Measurements from ENCODE around the gene IPO13. TPM values are rescaled to one million over a fixed set of nuclear protein-coding genes. Genes with fewer than 3 reads are reported as not detected.
A peak's percentile ranks its signal among the peaks of the same experiment; 100 is the strongest.

IPO13 gene
- total RNA-seq, 4 donors from 2014 or later: 9.1 to 36.5 (median 32.0) TPM

- DNase-seq: peak in 1 of 3 donors; percentile 63
- H3K27me3 ChIP-seq: no peaks in the 10 kb centered on the region
- H3K36me3 ChIP-seq: peaks cover 0 to 9% (median 0%) of the 10 kb centered on the region in 3 donors
- TF ChIP-seq CTCF (IDR thresholded peaks at IDR 0.05): no peak
- no peak for TF ChIP-seq POLR2A (IDR thresholded peaks at IDR 0.05)
- H3K4me3 ChIP-seq: no peak overlapping the region
- H3K9me3 ChIP-seq: no peaks in the 10 kb centered on the region
- H3K27ac ChIP-seq: no peak overlapping the region
- H3K4me1 ChIP-seq: peaks cover 0 to 9% (median 1%) of the 10 kb centered on the region in 4 donors
Measured at GRCh38 chr1:43997295-43997999, 50.7 kb downstream of the IPO13 start.

- H3K4me3 ChIP-seq: no peak overlapping the region
- H3K36me3 ChIP-seq: peaks cover 0 to 9% (median 0%) of the 10 kb centered on the region in 3 donors
- no peak overlapping the region for H3K27ac ChIP-seq
- TF ChIP-seq CTCF (IDR thresholded peaks at IDR 0.05): no peak
- TF ChIP-seq POLR2A (IDR thresholded peaks at IDR 0.05): no peak
- H3K27me3 ChIP-seq: no peaks in the 10 kb centered on the region
- no peaks in the 10 kb centered on the region for H3K9me3 ChIP-seq
- DNase-seq: no peak
- peaks cover 0 to 7% (median 0%) of the 10 kb centered on the region in 4 donors for H3K4me1 ChIP-seq
Measured at GRCh38 chr1:43998000-43998378, 51.2 kb downstream of the IPO13 start.

GRCh38 chr1:43999455-43999854 is 52.7 kb downstream of the IPO13 start:
- no peak for DNase-seq
- Histone ChIP-seq H3K27ac (no peak overlapping the region), H3K4me1 (peaks cover 0 to 7% (median 0%) of the 10 kb centered on the region in 4 donors), H3K9me3 (no peaks in the 10 kb centered on the region), H3K36me3 (peaks cover 0 to 9% (median 0%) of the 10 kb centered on the region in 3 donors), H3K27me3 (no peaks in the 10 kb centered on the region), H3K4me3 (no peak overlapping the region)
- TF ChIP-seq CTCF (IDR thresholded peaks at IDR 0.05): no peak
- no peak for TF ChIP-seq POLR2A (IDR thresholded peaks at IDR 0.05)

- peaks cover 0 to 9% (median 0%) of the 10 kb centered on the region in 3 donors for H3K36me3 ChIP-seq
- no peak overlapping the region for H3K27ac ChIP-seq
- no peaks in the 10 kb centered on the region for H3K9me3 ChIP-seq
- H3K27me3 ChIP-seq: no peaks in the 10 kb centered on the region
- no peak overlapping the region for H3K4me3 ChIP-seq
- DNase-seq: no peak
- H3K4me1 ChIP-seq: peaks cover 0 to 7% (median 0%) of the 10 kb centered on the region in 4 donors
- no peak for TF ChIP-seq CTCF (IDR thresholded peaks at IDR 0.05)
- no peak for TF ChIP-seq POLR2A (IDR thresholded peaks at IDR 0.05)
Measured at GRCh38 chr1:44000122-44000665, 53.4 kb downstream of the IPO13 start.

- peaks cover 0 to 10% (median 0%) of the 10 kb centered on the region in 4 donors for H3K4me1 ChIP-seq
- peaks cover 0 to 9% (median 0%) of the 10 kb centered on the region in 3 donors for H3K36me3 ChIP-seq
- H3K4me3 ChIP-seq: no peak overlapping the region
- H3K27me3 ChIP-seq: no peaks in the 10 kb centered on the region
- H3K9me3 ChIP-seq: no peaks in the 10 kb centered on the region
- DNase-seq: no peak
- no peak for TF ChIP-seq POLR2A (IDR thresholded peaks at IDR 0.05)
- no peak for TF ChIP-seq CTCF (IDR thresholded peaks at IDR 0.05)
- no peak overlapping the region for H3K27ac ChIP-seq
Measured at GRCh38 chr1:44002165-44002564, 55.4 kb downstream of the IPO13 start.
